ENCODE data around the gene LRRN2.

DNA sequence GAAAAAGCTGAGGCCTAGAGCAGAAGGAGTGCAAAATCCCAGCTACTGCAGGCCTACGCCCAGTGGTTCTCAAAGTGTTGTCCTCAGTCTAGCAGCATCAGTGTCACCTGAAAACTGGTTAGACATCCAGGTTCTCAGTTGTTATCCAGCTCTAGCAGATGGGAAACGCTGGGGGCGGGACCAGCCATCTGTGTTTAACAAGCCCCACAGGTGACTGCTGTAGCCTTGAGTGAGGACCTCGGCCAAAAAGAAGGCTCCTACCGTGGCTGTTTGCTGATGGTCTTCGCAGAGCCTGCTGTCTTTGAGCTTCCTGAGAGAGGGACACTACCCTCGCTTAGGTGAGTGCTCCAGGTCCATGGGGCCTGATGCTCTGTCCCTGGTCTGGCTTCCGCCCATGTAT, 69.7 kb downstream of the LRRN2 start:
- TF ChIP-seq, protein P1, sequence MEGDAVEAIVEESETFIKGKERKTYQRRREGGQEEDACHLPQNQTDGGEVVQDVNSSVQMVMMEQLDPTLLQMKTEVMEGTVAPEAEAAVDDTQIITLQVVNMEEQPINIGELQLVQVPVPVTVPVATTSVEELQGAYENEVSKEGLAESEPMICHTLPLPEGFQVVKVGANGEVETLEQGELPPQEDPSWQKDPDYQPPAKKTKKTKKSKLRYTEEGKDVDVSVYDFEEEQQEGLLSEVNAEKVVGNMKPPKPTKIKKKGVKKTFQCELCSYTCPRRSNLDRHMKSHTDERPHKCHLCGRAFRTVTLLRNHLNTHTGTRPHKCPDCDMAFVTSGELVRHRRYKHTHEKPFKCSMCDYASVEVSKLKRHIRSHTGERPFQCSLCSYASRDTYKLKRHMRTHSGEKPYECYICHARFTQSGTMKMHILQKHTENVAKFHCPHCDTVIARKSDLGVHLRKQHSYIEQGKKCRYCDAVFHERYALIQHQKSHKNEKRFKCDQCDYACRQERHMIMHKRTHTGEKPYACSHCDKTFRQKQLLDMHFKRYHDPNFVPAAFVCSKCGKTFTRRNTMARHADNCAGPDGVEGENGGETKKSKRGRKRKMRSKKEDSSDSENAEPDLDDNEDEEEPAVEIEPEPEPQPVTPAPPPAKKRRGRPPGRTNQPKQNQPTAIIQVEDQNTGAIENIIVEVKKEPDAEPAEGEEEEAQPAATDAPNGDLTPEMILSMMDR (conservative IDR thresholded peaks at IDR 0.05; ENCODE audit: low read depth, low read length) = no peak
- TF ChIP-seq EZH2 (IDR thresholded peaks at IDR 0.05; ENCODE audit: low read length, unreplicated experiment) = no peak
